OCI-LY7 (cell line): ENCODE results near the gene LPAR3. TPM values are rescaled to one million over a fixed set of nuclear protein-coding genes. Genes with fewer than 3 reads are reported as not detected.

ENCODE experiments used
- BruUV-seq: library from RNA; stranded (reverse); fragments of 400-500 nt; replicated peaks from 2 replicates; lab custom pipeline; 2021; lab: Mats Ljungman, UMichigan
- CTCF ChIA-PET: fragments of 300-600 bp; sonication (Branson Sonifier 250); formaldehyde crosslinking; loops from one replicate; lab custom pipeline; 2022; ENCODE audit warnings: antibody characterized with exemption; ENCODE audit not compliant: unreplicated experiment; lab: Charles Lee
- POLR2A ChIA-PET: fragments of 300-600 bp; sonication (Branson Sonifier 250); formaldehyde crosslinking; loops from one replicate; lab custom pipeline; 2022; ENCODE audit warnings: antibody characterized with exemption; lab: Charles Lee
- DNase-seq: peaks from one replicate; pipeline ENCODE4 v3.0.0-alpha.2; 2015; ENCODE audit warnings: low spot score
- H2AFZ ChIP-seq: fragments of 200-600 bp; sonication (generic), shearing (Covaris generic); 2 replicates; pipeline ENCODE4 v1.6.1; 2014; ENCODE audit warnings: mild to moderate bottlenecking, antibody characterized with exemption, low read length, moderate library complexity
- H3K27ac ChIP-seq: fragments of 200-600 bp; sonication (generic); 2 replicates; pipeline ENCODE4 v1.5.1; 2014; ENCODE audit warnings: mixed run types, low read depth, mild to moderate bottlenecking, moderate library complexity, low read length, inconsistent platforms; ENCODE audit not compliant: poor library complexity, severe bottlenecking
- H3K36me3 ChIP-seq: fragments of 200-600 bp; sonication (generic); 2 replicates; pipeline ENCODE4 v1.6.1; 2014; ENCODE audit warnings: mild to moderate bottlenecking, antibody characterized with exemption, low read length, moderate library complexity, mixed read lengths; ENCODE audit not compliant: insufficient read depth
- H3K4me1 ChIP-seq: fragments of 200-600 bp; sonication (generic); 2 replicates; pipeline ENCODE4 v1.5.1; 2014; ENCODE audit warnings: mild to moderate bottlenecking, low read length; ENCODE audit not compliant: insufficient read depth, poor library complexity, severe bottlenecking
- H3K4me2 ChIP-seq: fragments of 200-600 bp; sonication (generic); 2 replicates; pipeline ENCODE4 v1.6.1; 2014; ENCODE audit warnings: mild to moderate bottlenecking, low read length
- H3K4me3 ChIP-seq: fragments of 200-600 bp; sonication (generic); 2 replicates; pipeline ENCODE4 v1.5.1; 2014; ENCODE audit warnings: mild to moderate bottlenecking, low read depth, low read length; ENCODE audit not compliant: poor library complexity, severe bottlenecking
- H3K79me2 ChIP-seq: fragments of 200-600 bp; sonication (generic); 2 replicates; pipeline ENCODE4 v1.6.1; 2016; ENCODE audit warnings: low read depth, mild to moderate bottlenecking, low read length, moderate library complexity, mixed read lengths; ENCODE audit not compliant: insufficient read depth
- H3K9me2 ChIP-seq: fragments of 200-600 bp; sonication (generic); 2 replicates; pipeline ENCODE4 v1.6.1; 2016; ENCODE audit warnings: mild to moderate bottlenecking, low read length, mixed read lengths; ENCODE audit not compliant: insufficient read depth
- H3K9me3 ChIP-seq: fragments of 200-600 bp; sonication (generic); 2 replicates; pipeline ENCODE4 v1.6.1; 2014; ENCODE audit warnings: mild to moderate bottlenecking, mixed run types, low read length, mixed read lengths
- H4K20me1 ChIP-seq: fragments of 200-600 bp; sonication (generic); 2 replicates; pipeline ENCODE4 v1.6.1; 2014; ENCODE audit warnings: mild to moderate bottlenecking, antibody characterized with exemption, low read length, moderate library complexity, mixed read lengths; ENCODE audit not compliant: insufficient read depth
- CTCF ChIP-seq: fragments of 200-600 bp; sonication (generic); conservative IDR thresholded peaks from 2 replicates; pipeline ENCODE4 v1.5.1; 2014; ENCODE audit warnings: mild to moderate bottlenecking, antibody characterized with exemption, low read length, moderate library complexity, mixed read lengths
- EZH2phosphoT487 ChIP-seq: fragments of 200-600 bp; sonication (generic); IDR thresholded peaks from 2 replicates; pipeline ENCODE4 v1.6.1; 2018; ENCODE audit warnings: low read depth, borderline replicate concordance, mild to moderate bottlenecking, mixed run types, antibody characterized with exemption, low read length, moderate library complexity, mixed read lengths
- intact Hi-C: fragments of 100-400 bp; cut with micrococcal nuclease; formaldehyde crosslinking; loops from one replicate; pipeline ENCODE4 v1.10.0; 2022; ENCODE audit not compliant: unreplicated experiment
- total RNA-seq, 2 experiments: library from RNA; depleted of rRNA in 1 of 2; stranded (reverse); fragments of >200 nt in 1 of 2; shearing (Covaris generic) in 1 of 2; gene quantifications; 2 replicates each; pipeline ENCODE4 v1.2.3, GENCODE V29; 2014 to 2022

LPAR3 gene
- total RNA-seq, 2 experiments from 2014 or later: not detected

GRCh38 chr1:84803604-84804003 lies 89.4 kb downstream of the LPAR3 start:
- no TSS peak for BruUV-seq
- H3K9me2 ChIP-seq: no peaks in the 10 kb centered on the region
- no peak for DNase-seq
- H3K9me3 ChIP-seq: no peaks in the 10 kb centered on the region
- intact Hi-C loops: no loop called here
- no peak overlapping the region for H3K4me2 ChIP-seq
- TF ChIP-seq EZH2phosphoT487 (no peak), CTCF (no peak)
- H2AFZ ChIP-seq: no peak overlapping the region
- no peaks in the 10 kb centered on the region for H4K20me1 ChIP-seq
- no peaks in the 10 kb centered on the region for H3K79me2 ChIP-seq
- no peak overlapping the region for H3K4me3 ChIP-seq
- H3K27ac ChIP-seq: no peak overlapping the region
- ChIA-PET CTCF (no interaction called here), POLR2A (interaction anchor here (1.6 kb wide), 1 partner anchor 9 kb away, joined by 8 read pairs; no protein-coding TSS in a partner anchor)
- no peaks in the 10 kb centered on the region for H3K36me3 ChIP-seq
- H3K4me1 ChIP-seq: no peaks in the 10 kb centered on the region

GRCh38 chr1:84802567-84803232 lies 90.3 kb downstream of the LPAR3 start:
- no peak overlapping the region for H3K27ac ChIP-seq
- H3K4me1 ChIP-seq: no peaks in the 10 kb centered on the region
- DNase-seq: no peak
- POLR2A ChIA-PET: interaction anchor here (0.6 to 1.6 kb wide), 6 partner anchors 9 to 473 kb away, joined by 3 to 8 read pairs (median 3); no protein-coding TSS in a partner anchor
- no peaks in the 10 kb centered on the region for H3K79me2 ChIP-seq
- CTCF ChIA-PET: no interaction called here
- BruUV-seq: no TSS peak
- H3K9me3 ChIP-seq: no peaks in the 10 kb centered on the region
- H3K36me3 ChIP-seq: no peaks in the 10 kb centered on the region
- H2AFZ ChIP-seq: no peak overlapping the region
- H4K20me1 ChIP-seq: no peaks in the 10 kb centered on the region
- intact Hi-C loops: no loop called here
- no peaks in the 10 kb centered on the region for H3K9me2 ChIP-seq
- H3K4me3 ChIP-seq: no peak overlapping the region
- TF ChIP-seq CTCF (no peak), EZH2phosphoT487 (no peak)
- no peak overlapping the region for H3K4me2 ChIP-seq
